Dedifferentiated amniotic fluid mesenchymal stem cell (primary cell): ENCODE measurements around the gene SWI5.

Experiments
- DNase-seq: peaks from one replicate; pipeline ENCODE4 v3.0.0-alpha.2; 2016; ENCODE audit errors: extremely low spot score

Gene SWI5

GRCh38 chr9:128252317-128253139 lies 23.5 kb upstream of the SWI5 start:
- no peak for DNase-seq

- no peak for DNase-seq
These were observed 22.7 kb upstream of the SWI5 start for GRCh38 chr9:128253140-128253990.

GRCh38 chr9:128253991-128254346 lies 22.1 kb upstream of the SWI5 start:
- DNase-seq: no peak

DNA sequence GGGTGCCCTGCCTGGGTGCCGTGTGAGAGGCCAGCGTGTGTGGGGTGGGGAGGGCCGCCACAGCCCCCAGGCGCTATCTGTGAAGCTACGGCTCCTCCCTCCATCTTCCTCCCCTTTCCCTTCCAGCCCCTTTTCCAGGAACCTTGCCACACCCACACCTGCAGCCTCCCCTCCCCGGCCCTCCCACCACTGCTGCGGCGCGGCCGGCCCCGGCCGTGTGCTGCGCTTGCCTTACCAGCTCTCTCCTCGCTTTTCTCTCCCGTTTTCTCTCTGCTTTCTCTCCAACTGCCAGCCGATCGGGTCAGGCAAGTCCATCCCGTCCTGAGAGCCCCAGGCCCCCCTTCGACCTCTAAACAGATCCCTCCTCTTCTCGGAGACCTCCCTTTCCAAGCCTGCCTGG lies 21.7 kb upstream of the SWI5 start:
- DNase-seq: no peak

GRCh38 chr9:128254855-128255759 lies 21.0 kb upstream of the SWI5 start:
- peak; percentile 34 for DNase-seq

DNA sequence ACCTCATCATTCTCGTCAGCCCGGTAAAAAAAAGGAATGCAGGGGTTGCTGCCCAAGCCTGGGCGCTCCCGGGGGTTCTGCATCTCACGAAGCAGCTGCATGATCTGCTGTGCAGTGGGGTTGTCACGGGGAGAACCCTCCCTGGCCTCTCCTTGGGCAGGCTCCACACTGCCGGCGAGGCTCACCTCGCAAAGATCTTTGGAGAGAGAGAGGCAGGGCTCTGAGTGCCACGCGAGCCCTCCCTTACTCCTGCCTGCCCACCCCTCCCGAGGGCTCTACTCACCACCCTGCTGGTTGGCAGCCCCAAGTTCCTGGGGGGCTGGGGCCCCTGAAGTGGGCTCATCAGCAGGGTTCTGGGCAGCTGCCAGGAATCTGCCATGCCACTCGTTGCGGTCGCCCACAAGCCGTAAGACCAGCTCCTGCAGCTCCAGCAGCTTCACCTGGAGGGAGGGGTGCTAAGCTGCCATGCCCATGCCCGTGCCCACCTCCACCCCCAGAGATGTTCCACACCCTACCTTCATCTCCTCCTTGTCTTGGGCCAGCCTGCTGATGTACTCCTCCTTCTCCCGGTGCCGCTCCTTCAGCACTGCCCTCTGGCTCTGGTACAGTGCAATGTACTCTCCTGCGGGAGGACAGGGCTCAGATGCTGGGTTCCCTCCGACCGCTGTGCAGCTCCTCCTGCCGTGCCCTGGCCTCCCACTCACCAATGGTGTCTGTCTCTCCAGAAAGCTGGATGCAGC lies 18.8 kb upstream of the SWI5 start:
- DNase-seq: no peak

- no peak for DNase-seq
These were observed 18.2 kb upstream of the SWI5 start for GRCh38 chr9:128257907-128258306.

GRCh38 chr9:128258326-128258725 lies 17.8 kb upstream of the SWI5 start:
- DNase-seq: no peak

- DNase-seq: no peak
These were observed 16.9 kb upstream of the SWI5 start for GRCh38 chr9:128259156-128259555.

- DNase-seq: no peak
These were observed 15.7 kb upstream of the SWI5 start for GRCh38 chr9:128260340-128260739.

GRCh38 chr9:128262687-128263086 lies 13.4 kb upstream of the SWI5 start:
- DNase-seq: no peak

GRCh38 chr9:128265348-128265847 lies 10.7 kb upstream of the SWI5 start:
- no peak for DNase-seq

DNA sequence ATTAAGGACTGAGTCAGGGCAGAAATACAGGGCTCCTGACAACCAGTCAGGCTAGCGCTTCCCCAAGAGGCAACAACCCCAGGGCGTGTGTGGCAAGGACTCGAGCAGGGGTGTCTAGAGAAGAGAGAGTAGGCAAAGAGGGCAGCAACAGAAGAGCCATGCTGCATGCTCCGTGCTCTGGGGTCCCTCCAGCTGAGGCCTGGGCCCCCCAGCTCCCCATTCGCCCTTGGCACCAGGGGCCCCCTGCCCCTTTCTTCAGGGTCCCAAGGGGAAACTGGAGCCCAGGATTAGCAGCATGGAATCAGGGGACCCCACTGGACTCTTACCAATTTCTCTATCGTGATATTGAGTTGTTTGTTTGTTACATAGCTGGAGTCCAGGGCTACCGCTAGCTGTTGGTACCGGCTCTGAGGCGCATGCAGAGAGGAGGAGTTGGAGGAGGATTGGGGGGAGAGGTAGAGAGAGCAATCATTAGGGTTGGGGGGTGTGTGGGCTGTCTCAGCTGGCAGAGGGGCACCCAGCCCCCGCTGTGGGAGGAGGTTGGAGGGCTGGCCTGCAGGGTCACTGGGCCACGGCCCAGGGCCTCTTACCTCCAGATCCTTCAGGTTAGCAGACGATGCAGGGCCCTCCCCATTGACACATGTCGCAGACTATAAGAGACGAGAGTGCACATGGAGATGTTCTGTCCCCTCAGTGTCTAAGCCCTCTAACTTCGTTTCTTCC lies 9.0 kb upstream of the SWI5 start:
- DNase-seq: no peak

GRCh38 chr9:128271112-128271511 lies 5.0 kb upstream of the SWI5 start:
- no peak for DNase-seq

DNA sequence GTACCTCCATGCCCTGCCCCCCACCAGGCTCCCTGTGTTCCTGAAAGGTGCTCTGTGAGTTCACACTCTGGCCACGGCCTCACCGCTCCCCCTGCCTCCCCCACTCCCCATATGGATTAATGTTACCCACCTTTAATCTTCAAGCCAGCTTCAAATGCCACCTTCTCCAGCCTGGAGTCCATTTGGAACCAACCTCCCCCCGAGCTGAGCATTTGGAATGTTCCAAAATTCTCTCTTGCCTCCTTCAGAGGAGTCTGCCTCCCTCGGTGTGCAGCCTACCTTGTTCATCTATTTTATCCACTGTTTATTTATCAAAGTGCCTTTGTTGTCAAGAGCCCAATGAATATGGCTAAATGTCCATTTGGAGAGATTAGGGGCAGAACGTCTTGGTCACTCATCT lies 4.6 kb upstream of the SWI5 start:
- no peak for DNase-seq

GRCh38 chr9:128274245-128274644 lies 1.8 kb upstream of the SWI5 start:
- no peak for DNase-seq

DNA sequence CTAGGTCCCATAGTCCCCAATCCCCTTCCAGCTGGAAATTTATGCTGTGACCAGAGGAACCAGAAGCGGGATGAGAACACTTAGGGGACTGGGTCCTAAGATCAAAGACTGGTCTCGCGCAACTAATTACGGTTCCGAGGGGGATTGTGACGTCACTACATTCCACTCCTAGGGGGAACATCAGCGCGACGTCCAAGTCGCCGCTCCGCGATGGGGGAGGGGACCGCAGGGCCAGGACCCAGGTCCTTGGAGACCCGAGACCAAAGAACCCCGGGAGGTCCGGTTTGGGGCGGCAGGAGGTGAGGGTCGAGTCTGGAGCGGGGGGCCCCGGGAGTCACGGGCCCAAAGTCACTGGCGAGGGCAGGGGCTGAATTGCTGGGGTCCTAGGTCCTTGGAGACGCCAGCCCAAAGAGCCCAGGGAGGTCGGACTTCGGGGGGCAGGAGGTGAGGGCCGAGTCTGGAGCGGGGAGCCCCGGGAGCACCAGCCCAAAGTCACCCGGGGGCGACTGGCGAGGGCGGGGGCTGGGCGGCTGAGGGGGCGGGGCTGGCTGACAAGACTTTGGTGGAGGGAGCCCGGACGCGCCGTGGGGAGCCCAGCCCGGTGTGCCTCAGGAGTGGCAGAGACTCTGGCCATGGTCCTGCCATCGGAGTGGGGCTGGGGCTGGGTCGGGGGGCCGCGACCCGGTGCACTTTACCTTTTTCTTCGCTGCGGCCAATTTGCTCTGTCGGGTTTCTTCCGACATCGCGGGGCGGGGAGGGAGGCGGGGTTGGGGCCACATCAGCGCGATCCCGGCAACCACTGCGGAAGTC lies 673 bp upstream of the SWI5 start, which contains the start of gene GOLGA2:
Gene GOLGA2 (minus strand): TSS at position 810 of the 810 bp plus-strand sequence. CDS start 31 bp downstream, at position 779.
- DNase-seq: peak; percentile 63

DNA sequence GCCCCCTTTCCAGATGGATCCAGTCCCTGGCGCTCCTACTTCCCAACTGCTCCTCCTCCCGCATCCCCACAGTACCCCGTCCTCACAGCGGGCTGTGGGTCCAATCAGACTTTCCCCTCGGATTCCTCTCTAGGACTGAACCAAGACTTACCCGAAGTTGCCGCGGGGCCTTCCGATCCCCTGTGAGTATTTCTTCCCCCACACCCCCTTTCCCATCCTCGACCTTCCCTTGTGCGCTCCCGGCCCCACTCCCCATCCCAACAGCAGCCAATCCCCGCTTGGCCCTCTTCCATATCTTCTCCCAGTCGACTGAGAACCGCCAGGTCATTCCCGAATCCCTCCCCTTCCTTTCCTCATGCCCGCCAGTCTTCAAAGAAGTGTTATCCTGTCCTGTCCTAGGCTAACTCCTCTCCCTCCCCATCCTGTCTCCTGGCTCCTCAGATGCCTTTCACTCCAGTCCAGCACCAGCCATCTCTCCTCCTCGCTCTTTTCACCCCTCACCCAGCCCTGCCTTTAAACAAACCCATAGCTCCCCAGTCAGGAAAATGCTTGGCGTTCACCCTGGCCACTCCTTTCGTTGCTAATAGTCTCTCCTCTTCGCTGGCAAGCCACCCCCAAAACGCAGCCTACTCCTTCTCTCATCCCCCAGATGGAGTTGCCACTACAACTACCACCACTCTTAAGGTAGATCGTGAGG lies 646 bp downstream of the SWI5 start:
- DNase-seq: peak; percentile 17
